CD4-positive, alpha-beta T cell treated with Interleukin-4 for 4 hours (primary cell): ENCODE results near the gene MFSD1.
"Not testable (repeated sequence)": the region's sequence is repeated elsewhere in the genome, so short reads cannot be mapped to it uniquely, and the experiment has no call there.

Experiments used
- DNase-seq: peaks from one replicate; pipeline ENCODE4 v3.0.0-alpha.2; 2020

MFSD1 gene

GRCh38 chr3:158777161-158777873 is 24.5 kb upstream of the MFSD1 start:
- no peak for DNase-seq

GRCh38 chr3:158780766-158781165 is 21.1 kb upstream of the MFSD1 start:
- no peak for DNase-seq

- no peak for DNase-seq
These were observed 20.7 kb upstream of the MFSD1 start for GRCh38 chr3:158781191-158781590.

GRCh38 chr3:158781849-158782248 is 20.0 kb upstream of the MFSD1 start:
- no peak for DNase-seq

GRCh38 chr3:158782283-158782989 is 19.4 kb upstream of the MFSD1 start:
- no peak for DNase-seq

GRCh38 chr3:158783051-158783450 is 18.8 kb upstream of the MFSD1 start:
- no peak for DNase-seq

- DNase-seq: no peak
These were observed 15.9 kb upstream of the MFSD1 start for GRCh38 chr3:158785972-158786371.

GRCh38 chr3:158788446-158788845 is 13.4 kb upstream of the MFSD1 start:
- DNase-seq: no peak

GRCh38 chr3:158789592-158789991 is 12.3 kb upstream of the MFSD1 start:
- no peak for DNase-seq

- peak; percentile 66 for DNase-seq
These were observed 10.8 kb upstream of the MFSD1 start for GRCh38 chr3:158790901-158791589.

- not testable (repeated sequence) for DNase-seq
These were observed 10.3 kb upstream of the MFSD1 start for GRCh38 chr3:158791590-158791920.

- no peak for DNase-seq
These were observed 9.1 kb upstream of the MFSD1 start for GRCh38 chr3:158792709-158793108.

- DNase-seq: no peak
These were observed 7.6 kb upstream of the MFSD1 start for GRCh38 chr3:158794206-158794605.

- peak; percentile 33 for DNase-seq
These were observed 6.8 kb upstream of the MFSD1 start for GRCh38 chr3:158794936-158795518.

- no peak for DNase-seq
These were observed 653 bp upstream of the MFSD1 start for GRCh38 chr3:158801201-158801600.

- peak; percentile 10 for DNase-seq
These were observed 785 bp downstream of the MFSD1 start for GRCh38 chr3:158802409-158803268.

- no peak for DNase-seq
These were observed 2.6 kb downstream of the MFSD1 start for GRCh38 chr3:158804441-158804840.

GRCh38 chr3:158808697-158809096 is 6.8 kb downstream of the MFSD1 start:
- no peak for DNase-seq

GRCh38 chr3:158809642-158810041 is 7.8 kb downstream of the MFSD1 start:
- no peak for DNase-seq

GRCh38 chr3:158810823-158811724 is 9.2 kb downstream of the MFSD1 start:
- no peak for DNase-seq

GRCh38 chr3:158819282-158819681 is 17.4 kb downstream of the MFSD1 start:
- DNase-seq: no peak

GRCh38 chr3:158820521-158820920 is 18.7 kb downstream of the MFSD1 start:
- no peak for DNase-seq
